Fibroblast of the aortic adventitia (primary cell): ENCODE measurements around the gene RPL18. TPM values are rescaled to one million over a fixed set of nuclear protein-coding genes. Genes with fewer than 3 reads are reported as not detected.
A peak's percentile ranks its signal among the peaks of the same experiment; 100 is the strongest.
"Not testable (repeated sequence)": the region's sequence is repeated elsewhere in the genome, so short reads cannot be mapped to it uniquely, and the experiment has no call there.

ENCODE experiments used
- DNase-seq: peaks from one replicate; pipeline ENCODE4 v3.0.0-alpha.2; 2010; ENCODE audit warnings: low read depth
- H3K4me3 ChIP-seq: 2 replicates; pipeline ENCODE4 v1.5.1; 2011; ENCODE audit warnings: low read depth, mild to moderate bottlenecking, control low read depth, low read length, moderate library complexity
- total RNA-seq: library from RNA; depleted of rRNA; stranded (reverse); fragments of >200 nt; gene quantifications from 2 replicates; pipeline ENCODE4 v1.2.3, GENCODE V29; 2012; ENCODE audit warnings: low replicate concordance
- TF ChIP-seq, protein P1 (sequence below): IDR thresholded peaks from 2 replicates; pipeline ENCODE4 v1.5.1; 2011; ENCODE audit warnings: mild to moderate bottlenecking, low read length, control low read depth, inconsistent platforms; ENCODE audit not compliant: insufficient read depth

Gene RPL18
- total RNA-seq, 1 donor = 1,782 TPM

DNA sequence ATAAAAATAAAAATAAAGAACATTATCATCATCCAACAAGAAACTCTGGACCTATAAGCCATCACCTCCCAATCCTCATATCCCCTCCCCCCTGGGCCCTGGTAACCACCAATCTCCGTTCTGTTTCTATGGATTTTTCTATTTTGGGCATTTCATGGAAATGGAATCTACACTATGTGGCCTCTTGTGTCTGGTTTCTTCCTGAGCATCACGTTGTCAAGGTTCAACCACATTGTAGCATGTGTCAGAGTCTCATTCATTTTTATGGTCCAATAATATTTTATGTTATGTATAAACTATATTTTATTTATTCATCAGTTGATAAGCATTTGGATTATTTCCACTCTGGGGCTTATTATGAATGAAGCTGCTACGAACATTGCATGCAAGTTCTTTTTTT lies 40.1 kb downstream of the RPL18 start:
- DNase-seq = peak; percentile 6
- no peak overlapping the region for H3K4me3 ChIP-seq
- TF ChIP-seq, protein P1, sequence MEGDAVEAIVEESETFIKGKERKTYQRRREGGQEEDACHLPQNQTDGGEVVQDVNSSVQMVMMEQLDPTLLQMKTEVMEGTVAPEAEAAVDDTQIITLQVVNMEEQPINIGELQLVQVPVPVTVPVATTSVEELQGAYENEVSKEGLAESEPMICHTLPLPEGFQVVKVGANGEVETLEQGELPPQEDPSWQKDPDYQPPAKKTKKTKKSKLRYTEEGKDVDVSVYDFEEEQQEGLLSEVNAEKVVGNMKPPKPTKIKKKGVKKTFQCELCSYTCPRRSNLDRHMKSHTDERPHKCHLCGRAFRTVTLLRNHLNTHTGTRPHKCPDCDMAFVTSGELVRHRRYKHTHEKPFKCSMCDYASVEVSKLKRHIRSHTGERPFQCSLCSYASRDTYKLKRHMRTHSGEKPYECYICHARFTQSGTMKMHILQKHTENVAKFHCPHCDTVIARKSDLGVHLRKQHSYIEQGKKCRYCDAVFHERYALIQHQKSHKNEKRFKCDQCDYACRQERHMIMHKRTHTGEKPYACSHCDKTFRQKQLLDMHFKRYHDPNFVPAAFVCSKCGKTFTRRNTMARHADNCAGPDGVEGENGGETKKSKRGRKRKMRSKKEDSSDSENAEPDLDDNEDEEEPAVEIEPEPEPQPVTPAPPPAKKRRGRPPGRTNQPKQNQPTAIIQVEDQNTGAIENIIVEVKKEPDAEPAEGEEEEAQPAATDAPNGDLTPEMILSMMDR = no peak

DNA sequence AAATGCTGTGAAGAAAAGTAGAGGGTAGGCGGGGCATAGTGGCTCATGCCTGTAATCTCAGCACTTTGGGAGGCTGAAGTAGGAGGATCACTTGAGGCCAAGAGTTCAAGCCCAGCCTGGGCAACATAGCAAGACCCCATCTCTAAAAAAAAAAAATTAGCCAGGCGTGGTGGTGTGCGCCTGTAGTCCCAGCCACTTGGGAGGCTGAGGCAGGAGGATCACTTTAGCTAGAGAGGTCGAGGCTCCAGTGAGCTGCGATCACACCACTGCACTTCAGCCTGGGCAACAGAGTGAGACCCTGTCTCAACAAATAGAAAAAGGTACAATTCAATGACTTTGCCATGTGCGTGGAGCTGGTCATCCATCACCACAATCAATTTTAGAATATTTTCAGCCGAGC lies 41.1 kb downstream of the RPL18 start:
- not testable (repeated sequence) for H3K4me3 ChIP-seq

DNA sequence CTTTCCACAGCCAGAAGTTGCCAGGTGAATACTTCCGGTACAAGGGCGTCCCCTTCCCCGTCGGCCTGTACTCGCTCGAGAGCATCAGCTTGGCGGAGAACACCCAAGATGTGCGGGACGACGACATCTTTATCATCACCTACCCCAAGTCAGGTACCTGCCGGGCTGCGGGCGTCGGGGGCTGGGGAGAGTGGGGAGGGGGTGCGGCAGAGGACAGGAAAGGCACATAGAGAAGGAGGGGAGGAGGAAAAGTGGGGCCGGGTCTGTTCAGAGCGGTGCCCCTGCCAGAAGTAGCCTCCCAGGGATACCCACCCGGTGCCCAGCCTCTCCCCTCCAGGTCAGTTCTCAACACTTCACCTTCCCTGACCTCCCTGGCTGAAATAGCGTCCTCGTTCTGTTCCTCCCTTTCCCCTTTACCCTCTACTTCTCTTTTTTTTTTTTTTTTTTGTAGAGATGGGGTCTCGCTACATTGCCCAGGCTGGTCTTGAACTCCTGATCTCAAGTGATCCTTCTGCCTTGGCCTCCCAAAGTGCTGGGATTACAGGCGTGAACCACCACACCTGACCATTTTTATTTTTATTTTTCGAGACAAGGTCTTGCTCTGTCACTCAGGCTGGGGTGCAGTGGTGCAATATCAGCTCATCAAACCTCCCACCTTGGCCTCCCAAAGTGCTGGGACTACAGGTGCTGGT lies 42.9 kb downstream of the RPL18 start:
- TF ChIP-seq, protein P1 = no peak
- no peak overlapping the region for H3K4me3 ChIP-seq
- no peak for DNase-seq

More for the DNA sequence above, 41.1 kb downstream of the RPL18 start:
- not testable (repeated sequence) for DNase-seq

DNA sequence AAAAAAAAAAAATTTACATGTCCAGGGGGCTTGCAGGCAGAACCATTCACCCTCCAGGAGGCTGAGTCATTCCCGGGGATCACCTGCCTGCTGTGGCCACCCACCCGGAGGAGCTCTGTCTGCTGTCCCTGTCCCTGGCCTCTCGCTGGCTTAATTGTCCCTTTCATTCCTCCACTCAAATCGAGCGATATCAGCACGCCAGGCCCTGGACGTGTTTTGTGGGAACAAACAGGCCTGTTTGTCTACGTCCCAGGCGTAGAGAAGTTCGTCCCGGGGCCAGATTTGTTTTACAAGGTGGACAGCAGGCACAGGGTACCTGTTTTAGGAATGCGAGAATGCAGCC lies 45.8 kb downstream of the RPL18 start:
- TF ChIP-seq, protein P1 = no peak

DNA sequence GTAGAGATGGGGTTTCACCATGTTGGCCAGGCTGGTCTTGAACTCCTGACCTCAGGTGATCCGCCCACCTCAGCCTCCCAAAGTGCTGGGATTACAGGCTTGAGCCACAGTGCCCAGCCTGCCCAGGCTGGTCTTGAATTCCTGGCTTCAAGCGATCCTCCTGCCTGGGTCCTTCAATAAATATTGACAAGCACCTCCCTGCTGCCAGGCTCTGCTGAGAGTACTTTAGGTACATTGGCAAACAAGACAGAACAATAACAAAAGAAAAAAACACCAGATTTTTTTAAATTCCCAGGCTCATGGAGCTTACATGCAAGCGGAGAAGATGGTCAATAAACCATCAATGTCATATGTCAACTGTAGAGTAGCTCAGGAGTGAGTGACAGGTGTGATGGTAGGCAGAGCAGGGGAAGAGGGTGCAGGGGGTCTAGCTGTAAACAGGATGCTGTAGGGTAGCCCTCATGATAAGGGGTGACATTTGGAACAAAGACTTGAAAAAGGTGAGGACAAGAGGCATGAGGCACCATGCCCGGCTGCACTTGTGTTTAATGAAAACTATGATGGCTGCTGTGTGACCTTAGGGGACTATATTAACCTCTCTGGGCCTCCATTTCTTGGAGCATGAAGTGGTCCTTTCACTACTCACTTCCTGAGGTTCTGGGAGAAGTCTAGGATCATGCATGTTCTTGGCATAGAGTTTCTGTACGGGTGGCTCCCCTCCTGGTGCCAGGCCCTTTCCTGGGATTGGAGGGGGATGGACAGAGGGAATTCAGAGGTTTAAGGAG lies 47.4 kb downstream of the RPL18 start:
- TF ChIP-seq, protein P1 = no peak
- no peak for DNase-seq
- H3K4me3 ChIP-seq = no peak overlapping the region

More for the DNA sequence above, 45.8 kb downstream of the RPL18 start:
- DNase-seq = no peak
- H3K4me3 ChIP-seq = no peak overlapping the region

DNA sequence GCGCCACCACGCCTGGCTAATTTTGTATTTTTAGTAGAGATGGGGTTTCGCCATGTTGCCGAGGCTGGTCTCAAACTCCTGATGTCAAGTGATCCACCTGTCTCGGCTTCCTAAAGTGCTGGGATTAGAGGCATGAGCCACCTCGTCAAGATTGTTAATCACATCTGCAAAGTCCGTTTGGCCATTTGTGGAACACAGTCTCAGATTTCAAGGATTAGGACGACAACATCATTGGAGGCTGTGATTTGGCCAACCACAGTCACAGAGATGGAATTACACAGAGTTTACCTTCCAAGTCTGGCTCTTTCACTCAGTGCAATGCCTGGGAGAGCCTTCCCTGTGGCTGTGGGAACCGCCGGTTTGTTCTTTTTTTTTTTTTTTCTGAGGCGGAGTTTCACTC lies 49.2 kb downstream of the RPL18 start:
- H3K4me3 ChIP-seq = no peak overlapping the region
- TF ChIP-seq, protein P1 = no peak
- peak; percentile 49 for DNase-seq

DNA sequence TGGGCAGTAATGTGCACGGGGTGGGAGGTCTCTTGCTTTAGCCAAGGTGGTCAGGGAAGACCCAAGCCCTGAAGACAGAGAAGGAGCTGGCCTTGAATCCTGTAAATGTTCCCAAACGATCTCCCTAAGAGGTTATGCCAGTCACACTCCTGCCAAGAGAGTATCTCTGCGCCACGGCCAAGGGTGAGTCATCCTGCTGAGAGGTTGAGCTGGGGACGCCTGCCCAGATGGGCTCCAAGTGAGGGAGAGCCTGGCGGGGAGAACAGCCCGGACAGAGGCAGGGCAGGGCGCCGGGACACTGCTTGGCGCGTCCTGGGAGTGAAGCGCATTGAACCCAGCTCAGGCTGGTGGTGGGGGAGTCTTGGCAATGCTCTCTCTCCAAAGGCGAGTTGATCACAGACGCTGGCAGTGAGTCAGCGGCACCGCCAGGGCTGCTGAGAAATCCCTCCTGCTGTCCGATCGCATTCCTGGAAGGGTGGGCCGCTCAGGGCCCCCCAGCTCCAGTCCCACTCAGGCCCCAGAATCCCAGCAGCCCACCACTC lies 50.6 kb downstream of the RPL18 start:
- H3K4me3 ChIP-seq = no peak overlapping the region
- DNase-seq = peak; percentile 93
- TF ChIP-seq, protein P1 = no peak
